GM18951 (cell line): ENCODE results near the gene TMEM52.

Experiments used
- POLR2A ChIP-seq: IDR thresholded peaks from 4 replicates; pipeline ENCODE4 v1.6.1; 2011; ENCODE audit warnings: mild to moderate bottlenecking; ENCODE audit not compliant: insufficient read length, insufficient read depth; ENCODE audit errors: extremely low read depth
- in situ Hi-C: fragments of 300-500 bp; cut with MboI; formaldehyde crosslinking; loops from one replicate; pipeline ENCODE4 v1.12.0; 2022; ENCODE audit warnings: low sequenced_read_pairs, mixed read lengths, inconsistent platforms; ENCODE audit not compliant: unreplicated experiment

The TMEM52 gene

DNA sequence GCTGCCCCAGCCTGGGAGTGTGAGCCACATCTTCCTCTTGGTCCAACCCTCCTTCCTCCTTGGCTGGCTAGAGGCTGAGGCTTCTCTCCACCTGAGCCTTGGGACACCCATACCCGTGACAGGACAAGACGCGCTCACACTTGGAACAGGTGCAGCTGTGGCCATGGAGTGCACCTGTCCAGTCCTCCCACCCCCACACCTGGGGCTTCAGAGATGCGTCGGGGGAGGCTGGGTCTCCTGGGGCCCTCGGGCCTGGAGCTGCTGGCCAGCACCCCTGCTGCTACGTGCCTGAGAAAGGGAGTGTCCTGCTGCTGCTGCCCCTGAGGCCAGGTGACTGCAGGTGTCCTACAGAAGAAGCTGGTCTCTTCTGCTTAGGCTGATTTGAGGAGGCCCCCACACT is 37.0 kb upstream of the TMEM52 start:
- in situ Hi-C loops: no loop called here
- TF ChIP-seq POLR2A: no peak

GRCh38 chr1:1955621-1956094 is 36.6 kb upstream of the TMEM52 start:
- in situ Hi-C loops: no loop called here

DNA sequence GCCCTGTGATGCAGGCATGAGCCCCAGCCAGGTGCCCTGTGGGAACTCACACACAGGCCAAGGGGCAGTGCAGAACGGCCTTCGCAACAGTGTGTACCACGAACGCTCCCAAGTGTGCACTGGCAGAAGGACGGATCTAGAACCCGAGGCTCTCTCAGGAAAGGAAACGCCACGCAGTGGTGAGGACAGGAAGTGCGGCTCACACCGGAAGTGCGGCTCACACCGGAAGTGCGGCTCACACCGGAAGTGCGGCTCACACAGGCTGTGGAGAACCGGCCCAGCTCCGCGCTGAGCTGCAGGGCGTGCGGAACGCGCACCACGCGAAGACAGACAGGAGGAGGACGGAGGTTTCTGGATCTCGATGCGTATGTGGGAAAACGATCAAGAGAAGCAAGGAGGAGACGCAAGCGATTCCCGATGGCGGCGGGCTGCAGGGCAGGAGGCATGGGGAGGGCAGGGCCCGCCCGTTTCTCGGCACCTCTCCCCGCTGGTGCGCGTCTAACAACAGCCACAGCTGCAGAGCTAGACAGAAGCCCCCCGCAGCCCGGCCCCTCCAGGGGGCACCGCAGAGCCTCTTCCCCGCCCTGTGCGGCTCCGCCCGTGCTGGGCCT is 35.9 kb upstream of the TMEM52 start:
- in situ Hi-C loops: no loop called here
- no peak for TF ChIP-seq POLR2A

More at GRCh38 chr1:1955621-1956094, 36.6 kb upstream of the TMEM52 start:
- no peak for TF ChIP-seq POLR2A

DNA sequence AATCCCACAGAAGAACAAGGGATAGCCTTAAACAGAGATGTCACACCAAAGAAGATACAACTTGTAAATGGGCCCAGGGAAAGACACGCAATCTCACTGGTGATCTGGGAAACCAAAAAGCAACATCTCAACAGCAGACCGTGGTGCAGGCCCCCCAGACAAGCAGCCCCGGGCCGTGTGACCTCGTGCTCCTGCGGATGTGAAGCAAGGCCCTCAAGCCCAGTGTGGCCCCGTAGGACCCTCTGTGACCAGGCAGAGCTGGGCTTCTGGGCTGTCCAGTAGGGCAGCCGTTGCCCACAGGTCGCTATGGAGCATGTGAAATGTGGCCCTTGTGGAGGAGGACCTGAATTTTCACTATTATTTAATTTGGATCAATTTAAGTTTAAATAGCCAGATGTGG is 34.9 kb upstream of the TMEM52 start:
- TF ChIP-seq POLR2A: no peak
- in situ Hi-C loops: no loop called here

GRCh38 chr1:1950940-1951339 is 31.9 kb upstream of the TMEM52 start:
- TF ChIP-seq POLR2A: no peak

GRCh38 chr1:1948783-1949182 is 29.7 kb upstream of the TMEM52 start:
- no peak for TF ChIP-seq POLR2A
- in situ Hi-C loops: no loop called here

More at GRCh38 chr1:1950940-1951339, 31.9 kb upstream of the TMEM52 start:
- in situ Hi-C loops: no loop called here

DNA sequence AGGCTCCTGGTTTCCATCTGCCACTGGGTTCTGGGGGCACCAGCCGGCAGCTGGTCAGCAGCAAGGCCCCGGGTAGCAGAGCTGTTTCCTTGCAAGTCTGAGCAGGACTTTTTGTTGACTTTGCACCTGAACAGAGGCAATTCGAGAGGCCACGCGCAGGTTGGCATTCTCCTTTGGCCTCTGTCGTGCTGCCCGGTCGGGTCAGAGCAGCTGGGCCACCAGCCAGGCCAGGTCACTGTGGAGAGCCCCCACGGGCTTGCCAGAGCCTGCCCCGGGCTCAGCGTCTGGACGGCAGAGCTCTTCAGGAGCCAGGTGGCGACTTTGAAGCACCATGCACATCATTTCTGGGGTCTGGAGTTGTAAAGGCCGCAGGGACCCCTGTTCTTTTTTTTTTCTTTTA is 28.4 kb upstream of the TMEM52 start:
- in situ Hi-C loops: no loop called here
- TF ChIP-seq POLR2A: no peak

- TF ChIP-seq POLR2A: no peak
- in situ Hi-C loops: no loop called here
Measured at GRCh38 chr1:1946540-1946939, 27.5 kb upstream of the TMEM52 start.

DNA sequence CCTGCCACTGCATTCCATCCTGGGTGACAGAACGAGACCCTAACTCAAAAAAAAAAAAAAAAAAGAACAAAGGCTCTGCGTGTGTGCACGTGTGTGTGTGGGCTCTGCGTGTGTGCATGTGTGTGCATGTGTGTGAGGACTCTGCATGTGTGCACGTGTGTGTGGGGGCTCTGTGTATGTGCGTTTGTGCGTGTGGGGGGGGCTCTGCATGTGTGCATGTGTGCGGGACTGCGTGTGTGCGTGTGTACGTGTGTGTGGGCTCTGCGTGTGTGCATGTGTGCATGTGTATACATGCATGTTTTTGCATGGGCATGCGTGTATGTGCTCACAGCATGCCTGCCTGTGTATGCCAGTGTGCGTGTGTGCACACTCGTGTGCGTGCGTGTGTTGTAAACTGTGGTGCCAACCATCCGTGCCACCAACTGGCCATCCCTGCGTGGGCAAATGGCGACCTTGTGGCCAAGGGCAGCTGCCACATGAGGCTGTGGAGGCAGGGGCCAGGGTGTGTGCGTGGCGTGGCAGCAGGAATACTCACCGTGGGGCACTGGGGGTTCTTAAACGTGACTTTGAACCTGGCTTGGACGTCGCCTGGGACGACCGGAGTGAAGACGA is 26.8 kb upstream of the TMEM52 start:
- no peak for TF ChIP-seq POLR2A
- in situ Hi-C loops: no loop called here

GRCh38 chr1:1943834-1944570 is 24.9 kb upstream of the TMEM52 start:
- in situ Hi-C loops: no loop called here
- TF ChIP-seq POLR2A: no peak

DNA sequence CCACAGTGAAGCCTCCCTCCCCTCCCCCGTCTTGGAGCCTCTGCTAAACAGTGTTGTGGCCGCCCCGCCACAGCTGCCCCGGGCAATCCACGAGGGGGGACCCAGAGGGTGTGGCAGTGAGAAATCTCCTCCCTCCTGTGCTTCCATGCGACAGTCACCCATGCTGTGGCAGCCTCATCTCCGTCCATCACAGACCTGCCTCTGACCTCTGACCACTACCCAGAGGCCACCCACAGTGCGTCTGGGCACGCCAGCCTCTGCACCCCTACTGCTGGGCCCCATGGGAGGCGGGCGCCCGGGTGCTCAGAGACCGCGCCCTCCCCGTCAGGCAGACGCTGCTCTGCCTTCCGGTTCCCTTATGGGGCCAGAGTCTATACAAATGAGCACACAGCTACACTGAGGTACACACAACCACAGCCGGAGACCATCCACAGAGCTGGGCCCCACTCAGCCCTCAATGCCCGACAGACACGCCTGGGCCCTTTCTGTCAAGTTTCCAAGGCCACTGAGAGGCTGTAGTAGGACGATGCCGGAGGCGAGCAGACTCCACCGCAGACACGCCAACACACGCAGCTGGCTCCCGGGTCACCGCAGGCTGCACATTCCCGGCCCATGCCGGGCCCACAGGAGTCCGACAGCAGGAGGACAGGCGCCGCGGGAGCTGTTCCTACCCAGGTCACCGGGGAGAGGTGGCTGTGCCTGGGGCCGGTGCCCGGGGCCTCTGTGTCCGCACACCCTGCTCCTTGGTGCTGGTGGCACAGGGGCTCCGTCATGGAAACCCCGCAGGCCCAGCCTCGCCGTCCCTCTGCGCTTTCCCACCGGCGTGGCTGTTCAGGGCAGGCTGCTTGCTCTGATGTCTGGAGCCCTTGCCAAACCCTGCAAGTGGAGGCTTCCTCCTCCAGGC is 23.9 kb upstream of the TMEM52 start:
- no peak for TF ChIP-seq POLR2A

GRCh38 chr1:1941868-1942752 is 23.0 kb upstream of the TMEM52 start:
- TF ChIP-seq POLR2A: no peak
- in situ Hi-C loops: no loop called here

More for the DNA sequence above, 23.9 kb upstream of the TMEM52 start:
- in situ Hi-C loops: no loop called here
